NCI-H748 (cell line): ENCODE data around the gene LMO2.
"Not testable (repeated sequence)": the region's sequence is repeated elsewhere in the genome, so short reads cannot be mapped to it uniquely, and the experiment has no call there.

Source experiments
- DNase-seq: peaks from one replicate; lab custom pipeline; 2025; ENCODE audit not compliant: unreplicated experiment; lab: John Stamatoyannopoulos, UW

The LMO2 gene

GRCh38 chr11:33827206-33827605, 64.7 kb downstream of the LMO2 start:
- DNase-seq: no peak

GRCh38 chr11:33825854-33826560, 65.9 kb downstream of the LMO2 start:
- DNase-seq: no peak

GRCh38 chr11:33822981-33823380, 68.9 kb downstream of the LMO2 start:
- DNase-seq: not testable (repeated sequence)

- DNase-seq: no peak
Observed at GRCh38 chr11:33819278-33820035, 72.4 kb downstream of the LMO2 start.
